Activated effector memory CD4-positive, alpha-beta T cell treated with Interleukin-2 at 50 U/mL for 16 hours (primary cell): Measurements from ENCODE around the gene TSHZ2.
A peak's percentile ranks its signal among the peaks of the same experiment; 100 is the strongest.
"Not testable (repeated sequence)": the region's sequence is repeated elsewhere in the genome, so short reads cannot be mapped to it uniquely, and the experiment has no call there.

Experiments
- DNase-seq: peaks from one replicate; pipeline ENCODE4 v3.0.0-alpha.2; 2020

TSHZ2 gene

DNA sequence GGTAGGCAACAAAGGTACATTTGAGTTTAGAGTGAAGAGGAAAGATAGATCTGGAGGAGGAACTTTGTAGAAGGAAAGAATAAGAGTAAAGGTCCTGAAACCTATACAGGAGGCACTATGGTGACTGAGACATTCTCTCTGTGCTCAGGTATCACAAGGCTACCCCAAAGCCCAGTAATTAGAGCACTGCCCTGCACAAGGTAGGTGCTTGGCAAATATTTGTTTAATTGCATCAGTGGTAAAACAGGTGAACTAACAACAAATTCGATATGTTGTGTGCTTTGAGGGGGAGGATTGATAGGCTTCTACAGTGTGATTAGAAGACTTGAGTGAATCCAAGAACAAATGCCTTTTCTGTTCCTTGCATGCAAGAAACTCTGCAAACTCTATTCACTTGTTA is 6.8 kb upstream of the TSHZ2 start:
- DNase-seq, result no peak

DNA sequence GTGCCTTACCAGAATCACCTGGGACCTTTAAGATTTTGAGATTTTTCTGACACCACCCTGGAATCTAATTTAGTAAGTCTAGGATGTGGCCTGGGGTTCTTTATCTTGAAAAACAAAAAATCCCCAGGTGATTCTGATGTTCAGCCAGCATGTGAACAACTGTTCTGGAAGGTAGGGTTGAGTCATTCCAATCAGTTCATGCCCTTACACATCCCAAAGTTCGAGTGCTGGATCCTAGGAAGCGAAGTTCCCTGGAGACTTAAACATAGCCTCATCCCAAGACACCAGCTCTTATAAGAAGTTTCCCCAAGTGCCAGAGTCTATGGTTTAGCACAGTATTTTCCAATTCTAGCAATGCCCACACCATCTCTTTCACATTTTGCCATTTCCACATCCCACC is 6.3 kb upstream of the TSHZ2 start:
- no peak for DNase-seq

DNA sequence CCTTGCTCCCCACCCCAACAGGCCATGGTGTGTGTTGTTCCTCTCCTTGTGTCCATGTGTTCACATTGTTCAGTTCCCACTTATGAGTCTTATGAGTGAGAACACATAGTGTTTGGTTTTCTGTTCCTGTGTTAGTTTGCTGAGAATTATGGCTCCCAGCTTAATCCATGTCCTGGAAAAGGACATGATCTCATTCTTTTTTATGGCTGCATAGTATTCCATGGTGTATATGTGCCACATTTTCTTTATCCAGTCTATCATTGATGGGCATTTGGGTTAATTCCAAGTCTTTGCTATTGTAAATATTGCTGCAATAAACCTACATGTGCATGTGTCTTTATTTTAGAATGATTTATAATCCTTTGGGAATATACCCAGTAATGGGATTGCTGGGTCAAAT is 5.6 kb upstream of the TSHZ2 start:
- not testable (repeated sequence) for DNase-seq

DNA sequence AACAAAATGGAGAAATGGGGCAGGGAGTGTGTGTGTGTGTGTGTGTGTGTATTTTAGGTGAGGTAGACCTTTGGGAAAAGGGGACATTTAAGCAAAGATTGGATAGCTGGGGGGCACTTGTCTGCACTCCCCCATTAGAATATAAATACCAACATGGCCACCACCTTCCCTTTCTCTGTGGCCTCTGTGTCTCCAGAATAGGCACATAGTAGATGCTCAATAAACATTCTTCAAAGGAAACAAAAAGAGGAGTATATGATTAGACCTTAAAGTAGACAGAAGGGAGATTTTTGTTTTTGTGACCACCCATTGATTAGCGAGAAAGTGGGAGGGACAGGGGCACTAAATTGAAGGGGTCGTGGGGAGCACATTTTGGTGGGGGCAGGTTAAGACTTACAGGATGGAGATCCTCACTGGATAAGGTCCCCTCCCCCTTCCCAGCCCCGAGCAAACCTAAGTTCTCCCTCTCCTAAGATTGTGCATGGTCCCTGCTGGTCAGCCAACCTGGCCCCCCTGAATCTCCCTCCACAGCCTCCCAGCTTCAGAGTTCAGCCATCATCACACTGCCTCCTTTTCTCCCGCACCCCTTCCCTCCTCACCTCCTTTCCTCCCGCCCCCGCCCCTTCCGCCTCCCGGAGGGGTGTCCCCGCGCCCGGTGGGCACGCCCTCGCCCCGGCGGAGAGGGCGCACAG is 514 bp upstream of the TSHZ2 start:
- no peak for DNase-seq

DNA sequence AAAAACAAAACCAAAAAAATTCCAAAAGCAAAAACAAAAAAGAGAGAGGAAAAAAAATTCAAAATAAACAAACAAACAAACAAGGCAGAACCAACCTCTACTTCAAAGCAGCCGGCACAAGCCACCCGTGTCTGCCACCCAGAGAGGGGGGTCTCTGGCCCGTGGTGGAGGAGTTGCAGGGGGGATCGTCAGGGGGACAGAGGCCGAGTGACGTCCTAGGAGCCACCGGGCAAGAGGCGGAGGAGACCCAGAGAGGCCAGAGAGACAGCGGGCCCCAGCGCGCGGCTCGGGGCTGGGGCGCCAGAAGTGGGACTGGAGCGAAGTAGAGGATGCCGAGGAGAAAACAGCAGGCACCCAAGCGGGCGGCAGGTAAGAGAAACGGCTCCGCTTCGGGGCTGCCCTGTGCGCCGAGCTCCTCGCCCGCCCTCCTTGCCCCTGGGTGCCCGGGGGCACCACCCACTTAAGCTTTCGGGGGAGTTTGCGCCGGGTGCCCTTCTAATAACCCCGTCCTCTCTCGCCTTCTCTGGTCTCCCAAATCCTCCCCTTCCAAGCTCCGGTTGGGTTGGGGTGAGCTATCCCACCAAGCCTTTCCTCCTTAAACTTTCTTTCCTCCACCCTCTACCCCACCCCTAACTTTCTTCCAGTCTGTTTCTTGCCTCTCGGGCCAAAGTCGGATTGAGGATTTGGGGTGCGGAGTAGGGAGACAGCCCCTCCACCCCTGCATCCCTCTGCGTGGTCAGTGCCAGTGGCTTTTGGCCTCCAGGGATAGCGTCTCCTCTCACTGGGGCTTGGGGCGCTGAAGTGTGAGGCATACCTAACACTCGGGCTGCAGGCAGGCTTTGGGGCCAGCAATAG is 1.0 kb downstream of the TSHZ2 start:
- DNase-seq, result peak; percentile 12

DNA sequence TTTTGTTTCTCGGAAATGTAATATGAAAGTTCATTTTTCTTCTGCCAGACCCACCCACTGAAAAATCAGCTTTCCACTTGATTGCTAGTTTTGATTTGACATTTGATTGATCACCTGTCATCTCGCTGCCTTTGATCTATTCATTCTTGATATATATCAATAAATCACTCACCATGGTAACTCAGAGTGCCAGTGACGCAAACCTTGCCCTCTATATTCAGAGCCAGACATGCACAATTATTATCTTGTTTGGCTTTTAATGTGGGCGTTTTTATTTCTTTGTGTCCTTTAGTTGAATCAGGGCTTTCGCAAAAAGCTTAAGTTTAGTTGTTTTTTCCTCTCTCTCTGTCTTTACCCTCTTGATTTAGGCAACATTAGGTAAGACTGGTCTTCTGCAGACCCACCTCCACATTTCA is 2.0 kb downstream of the TSHZ2 start:
- no peak for DNase-seq

DNA sequence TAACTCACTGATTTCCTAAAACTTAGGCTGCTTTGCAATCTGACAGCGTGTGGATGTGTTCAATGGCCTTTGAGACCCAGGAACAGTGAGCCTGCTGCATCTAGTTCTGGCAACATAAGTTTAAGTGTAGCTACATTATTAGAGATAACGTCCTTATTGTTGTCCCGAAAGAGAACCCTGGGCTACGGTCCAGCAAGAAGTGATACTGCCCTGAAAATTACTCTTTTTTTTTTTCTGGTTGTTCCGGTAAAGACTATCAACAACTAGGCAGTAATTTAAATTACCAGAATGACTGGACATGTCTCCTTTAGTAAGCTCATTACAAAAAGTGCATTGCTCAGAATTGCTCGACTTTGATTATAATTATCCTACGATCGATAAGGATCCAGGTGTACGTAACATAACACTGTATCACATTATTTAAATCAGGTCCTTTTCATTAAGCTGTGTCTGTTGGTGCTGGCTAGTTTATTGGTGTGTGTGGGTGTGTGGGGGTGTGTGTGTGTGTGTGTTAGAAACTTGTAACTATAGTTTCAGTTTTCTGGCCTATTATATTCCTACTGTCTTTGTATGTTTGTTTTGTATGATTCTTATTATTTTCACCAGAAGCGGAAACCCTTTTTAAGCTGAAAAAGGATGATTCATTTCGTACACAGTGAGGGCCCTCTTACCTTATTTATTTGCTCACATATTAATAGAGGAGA is 3.0 kb downstream of the TSHZ2 start:
- DNase-seq, result no peak

DNA sequence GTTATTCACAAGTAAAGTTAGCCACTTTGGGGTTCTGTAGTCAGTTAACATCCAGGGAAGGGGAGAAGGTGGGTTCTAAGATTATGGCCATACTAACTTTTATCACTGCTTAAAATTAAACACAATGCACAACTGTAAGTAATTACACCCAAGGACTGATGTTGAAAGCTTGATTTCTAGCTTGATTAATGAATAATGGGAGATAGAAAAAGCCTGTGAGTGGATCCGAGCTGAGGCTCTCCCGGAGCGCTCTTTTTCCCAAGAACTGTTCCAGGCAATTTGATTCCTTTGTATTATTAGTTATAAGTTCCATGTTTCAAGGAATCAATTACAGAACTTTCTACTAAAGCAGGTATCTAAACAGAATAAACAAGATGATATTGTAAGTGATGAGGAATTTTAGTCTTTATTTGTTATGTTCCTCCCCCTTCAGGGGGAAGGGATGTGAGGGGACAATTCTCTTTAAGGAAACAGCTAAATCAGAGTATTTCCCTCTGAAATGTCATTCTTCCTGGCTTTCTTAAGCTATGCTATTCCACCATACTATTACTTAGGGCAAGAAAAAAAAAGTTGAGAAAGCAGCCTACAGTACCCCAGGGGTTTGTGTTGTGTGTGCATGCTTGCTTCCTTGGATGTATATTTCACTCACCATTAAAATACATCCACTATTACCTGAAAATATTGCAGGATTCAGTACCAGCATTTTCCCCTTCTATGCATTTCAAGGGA is 3.8 kb downstream of the TSHZ2 start:
- DNase-seq, result no peak

DNA sequence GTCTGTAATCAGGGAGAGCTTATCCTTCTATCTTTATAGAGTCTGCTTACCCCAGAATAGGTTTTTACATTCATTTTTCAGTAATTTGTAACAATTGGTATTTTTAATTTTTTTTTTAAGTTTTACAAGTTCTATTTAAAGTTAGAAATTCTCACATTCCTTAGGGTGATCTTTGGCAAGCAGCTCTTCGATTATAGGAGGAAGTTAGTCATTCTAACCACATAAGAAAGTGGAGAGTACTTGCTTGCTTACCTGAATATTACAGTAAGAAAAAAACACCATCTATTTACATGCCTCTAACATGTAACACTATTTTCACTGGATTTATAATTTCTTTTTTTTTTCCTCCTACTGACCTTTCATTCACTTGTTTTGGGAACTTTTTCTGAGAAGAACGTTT is 6.7 kb downstream of the TSHZ2 start:
- no peak for DNase-seq

DNA sequence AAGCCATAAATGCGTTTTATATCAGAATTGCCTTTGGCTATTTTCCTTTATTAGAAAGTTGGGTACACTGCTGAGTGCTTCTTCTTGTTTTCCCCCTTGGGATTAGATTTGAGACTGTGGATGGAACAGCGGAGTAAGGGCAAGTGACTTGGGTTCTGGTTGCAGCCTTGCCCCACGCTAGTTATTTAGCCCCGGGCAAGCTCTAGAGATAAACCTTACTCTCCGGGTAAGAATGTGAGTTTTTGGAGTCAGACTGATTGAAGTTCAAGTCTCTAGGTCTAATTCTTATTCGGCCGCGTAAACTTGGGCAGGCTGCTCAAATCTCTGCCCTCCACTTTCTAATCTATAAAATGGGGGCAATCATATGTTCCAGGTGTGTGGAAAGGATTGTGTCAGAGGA is 8.9 kb downstream of the TSHZ2 start:
- no peak for DNase-seq

DNA sequence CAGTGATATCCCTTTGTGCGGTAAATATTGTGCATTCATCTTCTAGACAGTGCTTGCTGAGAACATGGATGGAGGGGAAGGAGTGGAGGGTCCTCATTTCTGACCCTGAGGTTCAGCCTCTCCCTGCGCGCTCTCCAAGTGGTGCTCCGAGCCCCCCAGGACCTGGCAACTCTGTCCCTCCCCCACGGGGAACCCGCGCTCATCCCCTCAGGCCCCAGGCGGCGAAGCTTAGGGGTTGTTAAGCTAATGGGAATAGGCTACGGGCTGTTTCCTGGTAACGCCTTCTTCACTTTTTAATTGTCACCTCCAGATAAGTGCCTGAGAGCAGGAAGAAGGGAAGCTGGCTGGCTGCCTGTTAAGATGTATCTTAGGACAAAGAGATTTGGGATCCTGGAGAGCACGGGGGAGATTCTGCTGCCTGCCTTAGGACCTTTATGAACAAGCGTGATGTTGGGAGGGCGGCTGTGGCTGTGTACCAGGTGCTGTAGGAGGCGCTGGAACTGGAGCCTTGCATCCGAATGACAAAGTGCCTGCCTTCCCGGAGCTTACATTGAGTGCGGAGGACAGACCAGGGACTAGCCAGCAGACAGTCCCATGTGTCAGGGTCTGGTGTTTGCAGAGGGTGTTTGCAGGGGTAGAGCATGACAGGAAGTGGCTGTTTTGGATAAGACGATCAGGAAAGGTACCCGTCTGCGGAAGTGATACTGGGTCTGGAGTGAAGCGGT is 11.7 kb downstream of the TSHZ2 start:
- no peak for DNase-seq

DNA sequence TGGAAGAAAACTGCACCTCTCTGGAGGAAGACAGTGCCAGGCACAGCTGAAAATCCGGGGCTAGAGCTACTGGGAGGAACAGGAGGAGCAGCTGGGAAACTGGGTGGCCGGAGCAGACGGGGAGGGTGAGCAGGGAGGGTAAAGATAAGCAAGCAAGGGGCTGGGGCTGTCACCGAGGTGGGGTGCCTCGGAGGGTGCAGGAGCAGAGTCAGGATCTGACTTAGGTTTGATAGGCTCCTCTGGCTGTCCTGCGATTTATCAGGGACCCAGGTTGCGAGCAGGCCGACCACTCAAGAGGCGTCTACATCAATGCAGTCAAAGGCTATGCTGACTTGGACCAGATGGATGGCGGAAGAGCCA is 12.3 kb downstream of the TSHZ2 start:
- no peak for DNase-seq

DNA sequence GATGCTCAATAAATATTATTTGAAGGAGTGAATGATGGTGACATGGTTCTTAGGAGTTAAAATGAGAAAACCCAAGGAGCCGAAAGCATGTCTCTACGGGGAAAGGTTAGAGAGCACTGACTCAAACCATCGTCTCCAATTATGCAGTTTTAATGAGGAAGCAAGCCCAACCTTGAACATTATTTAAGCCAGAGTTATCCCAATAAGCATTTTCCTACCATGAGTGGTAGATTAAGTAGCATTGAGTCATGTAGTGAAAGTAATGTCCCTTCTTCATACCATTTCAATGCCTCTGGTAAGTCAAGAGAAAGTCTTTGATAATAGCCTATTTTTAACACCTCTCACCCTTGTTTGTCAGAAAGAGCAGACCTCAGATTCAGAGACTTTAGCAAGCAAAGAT is 13.5 kb downstream of the TSHZ2 start:
- DNase-seq, result no peak

DNA sequence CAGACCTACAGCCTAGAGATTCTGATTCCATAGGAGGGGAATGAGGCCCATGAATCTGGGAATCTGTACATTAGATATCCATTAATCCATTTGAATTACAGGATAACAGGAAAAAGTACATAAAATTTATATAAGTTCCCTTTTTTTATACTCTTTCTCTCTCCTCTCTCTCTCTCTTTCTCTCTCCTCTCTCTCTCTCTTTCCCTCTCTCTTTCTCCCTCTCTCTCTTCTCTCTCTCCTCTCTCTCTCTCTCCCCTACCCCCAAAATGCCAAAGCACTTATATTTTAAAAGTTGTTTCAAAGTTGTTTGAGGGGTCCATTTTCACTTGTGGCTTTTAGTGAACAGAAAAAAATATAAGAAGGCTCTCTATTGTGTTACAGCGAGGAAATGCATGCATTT is 15.1 kb downstream of the TSHZ2 start:
- DNase-seq, result no peak

DNA sequence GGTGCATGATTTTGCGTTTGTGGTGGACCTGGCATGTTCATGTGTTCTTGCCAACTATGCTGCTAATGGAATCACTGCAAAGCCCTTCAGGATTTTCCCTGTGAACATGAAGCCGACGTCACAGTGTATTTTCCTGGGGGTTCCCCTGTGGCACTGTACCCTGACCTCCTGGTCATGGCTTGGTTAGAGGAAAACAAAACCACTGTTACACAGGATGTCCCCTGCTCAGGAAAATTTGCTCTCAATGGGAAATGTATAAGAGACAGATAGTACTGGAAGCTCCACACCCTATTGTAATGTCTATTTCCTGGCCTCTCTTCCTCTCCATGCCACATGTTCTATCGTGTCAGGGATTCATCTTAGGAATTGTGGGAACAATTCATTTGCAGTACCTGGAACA is 19.7 kb downstream of the TSHZ2 start:
- DNase-seq, result no peak

DNA sequence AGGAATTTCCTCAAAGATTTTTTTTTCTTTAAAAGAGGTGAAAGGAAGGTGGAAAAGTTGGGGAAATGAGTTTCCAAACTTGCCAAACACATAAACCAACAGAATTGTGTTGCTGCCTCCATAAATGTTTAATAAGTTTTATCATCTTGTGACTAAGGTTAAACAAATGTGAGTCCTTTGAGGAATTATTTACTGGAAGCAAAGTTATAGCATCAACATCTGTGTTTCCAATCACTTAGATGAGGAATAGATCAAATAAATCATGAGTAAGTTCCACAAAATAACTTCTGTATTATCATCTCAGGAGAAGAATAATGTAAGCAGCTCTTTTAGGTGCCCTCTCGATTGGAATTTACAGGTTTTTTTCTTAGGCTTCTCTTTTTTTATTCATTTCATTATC is 20.5 kb downstream of the TSHZ2 start:
- DNase-seq, result no peak

DNA sequence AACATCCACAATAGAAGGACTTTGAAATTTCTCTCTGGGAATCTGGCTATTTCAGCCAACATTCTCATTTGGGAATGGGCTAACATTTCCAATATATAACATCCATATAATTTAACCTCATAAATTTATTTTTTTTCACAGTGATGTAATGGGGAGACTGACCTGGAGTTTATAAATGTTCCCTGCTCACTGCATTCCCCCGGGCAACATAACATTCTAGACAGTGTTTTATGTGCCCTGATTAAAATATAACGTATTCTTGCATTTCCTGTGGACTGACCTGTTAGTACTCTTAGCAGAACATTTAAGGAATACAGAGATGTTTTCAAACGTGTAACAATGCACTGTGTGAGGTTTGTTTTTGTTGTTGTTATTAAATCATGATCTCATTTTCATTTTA is 20.9 kb downstream of the TSHZ2 start:
- DNase-seq, result no peak

DNA sequence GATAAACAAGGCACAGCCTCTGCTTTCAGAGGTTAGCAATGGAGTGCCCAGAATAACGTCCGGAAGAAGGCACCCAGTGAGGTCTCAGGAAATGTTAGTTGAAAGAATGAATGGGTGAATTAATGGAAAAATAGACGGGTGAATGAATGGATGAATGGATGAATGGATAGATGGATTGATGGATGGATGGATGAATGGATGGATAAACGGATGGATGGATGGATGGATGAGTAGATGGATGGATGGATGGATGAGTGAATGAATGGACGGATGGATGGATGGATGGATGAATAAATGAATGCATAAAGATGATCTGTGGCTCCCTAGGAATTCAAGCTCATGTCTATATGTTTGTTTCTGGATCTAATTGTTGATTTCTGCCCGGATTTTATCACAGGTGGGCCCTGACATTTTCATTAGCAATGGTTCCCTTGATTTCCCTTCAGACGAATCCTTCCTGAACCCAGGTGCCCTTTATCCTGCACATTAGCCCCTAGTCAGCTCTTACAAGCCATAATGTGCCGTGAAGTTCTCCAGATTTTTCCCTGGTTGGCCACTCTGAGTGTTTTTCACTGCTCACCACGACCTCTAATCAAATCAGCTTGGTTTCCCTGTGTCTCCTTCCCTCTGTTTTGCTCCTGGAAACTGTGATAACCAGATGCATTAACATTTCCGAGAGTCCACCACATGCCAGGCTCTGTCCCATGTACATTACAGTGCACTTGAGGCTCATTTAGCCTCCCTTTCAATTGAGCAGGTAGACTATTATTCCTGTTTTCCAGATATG is 22.2 kb downstream of the TSHZ2 start:
- DNase-seq, result no peak

DNA sequence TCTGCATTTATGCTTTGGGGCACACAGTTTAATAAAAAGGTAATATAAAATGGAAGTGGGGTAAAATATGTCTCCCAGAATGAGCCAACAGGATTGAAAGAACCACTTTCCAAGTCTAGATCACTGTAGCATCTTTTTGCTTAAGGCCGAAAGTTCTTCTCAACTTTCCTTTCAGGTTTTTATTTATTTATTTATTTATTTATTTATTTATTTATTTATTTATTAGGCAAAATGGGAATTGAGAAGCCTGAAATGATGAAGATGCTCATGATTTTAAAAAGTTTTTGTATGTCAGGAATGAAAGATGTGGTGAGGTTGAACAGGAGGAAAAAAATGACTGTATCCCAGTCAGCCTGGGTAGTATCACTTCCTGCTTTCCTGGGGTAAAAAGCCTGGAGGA is 24.0 kb downstream of the TSHZ2 start:
- DNase-seq, result no peak

DNA sequence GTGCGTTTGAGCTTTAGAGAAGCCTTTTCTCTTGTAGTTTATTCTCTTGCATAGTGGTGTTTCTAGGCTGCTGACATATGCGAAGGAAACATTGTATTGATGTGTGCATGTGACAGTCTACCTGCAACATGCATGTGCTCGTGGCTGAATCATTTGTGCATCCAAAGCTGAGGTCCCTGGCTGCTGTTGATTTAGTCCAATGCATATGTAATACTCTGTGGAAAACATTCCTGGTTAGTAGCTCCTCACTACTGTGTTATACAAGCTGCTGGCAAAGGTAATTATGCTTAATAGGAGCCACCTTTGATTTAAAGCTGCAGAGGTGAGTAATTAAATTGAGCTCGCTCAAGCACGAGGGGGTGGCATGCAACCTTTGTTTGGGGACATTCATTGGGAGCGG is 24.5 kb downstream of the TSHZ2 start:
- DNase-seq, result no peak

DNA sequence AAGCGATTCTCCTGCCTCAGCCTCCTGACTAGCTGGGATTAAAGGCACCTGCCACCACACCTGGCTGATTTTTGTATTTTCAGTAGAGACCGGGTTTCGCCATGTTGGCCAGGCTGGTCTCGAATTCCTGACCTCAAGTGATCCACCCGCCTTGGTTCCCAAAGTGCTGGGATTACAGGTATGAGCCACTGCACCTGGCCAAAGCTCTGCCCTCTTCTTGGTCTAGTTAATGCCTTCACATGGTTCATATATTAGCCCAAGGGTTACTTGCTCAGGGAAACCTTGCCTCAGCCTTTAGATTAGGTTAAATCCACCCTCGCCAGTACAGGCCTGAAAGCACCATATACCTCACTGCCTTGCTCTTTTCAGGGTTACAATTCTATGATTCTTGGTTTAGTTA is 26.1 kb downstream of the TSHZ2 start:
- no peak for DNase-seq

DNA sequence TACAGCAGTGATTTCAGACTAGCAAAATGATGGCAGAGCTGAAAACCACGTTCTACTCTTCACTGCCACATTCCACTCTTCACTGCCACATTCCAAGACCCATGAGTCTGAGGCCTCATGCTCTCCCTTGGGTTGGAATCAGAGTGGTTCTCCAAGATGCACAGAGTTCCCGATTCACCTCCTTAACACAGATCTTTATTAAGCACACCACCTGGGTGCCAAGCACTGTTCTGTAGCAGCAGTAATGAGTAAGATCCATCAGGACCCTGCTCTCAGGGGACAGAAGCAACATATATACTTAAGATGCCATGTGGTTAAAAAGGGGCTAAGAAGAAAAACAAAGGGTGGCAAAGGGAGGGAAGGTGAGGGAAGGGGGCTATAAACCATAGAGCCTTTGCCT is 26.9 kb downstream of the TSHZ2 start:
- DNase-seq, result no peak
